ENCODE results near the gene JAZF1.
A peak's percentile ranks its signal among the peaks of the same experiment; 100 is the strongest.

The JAZF1 gene

DNA sequence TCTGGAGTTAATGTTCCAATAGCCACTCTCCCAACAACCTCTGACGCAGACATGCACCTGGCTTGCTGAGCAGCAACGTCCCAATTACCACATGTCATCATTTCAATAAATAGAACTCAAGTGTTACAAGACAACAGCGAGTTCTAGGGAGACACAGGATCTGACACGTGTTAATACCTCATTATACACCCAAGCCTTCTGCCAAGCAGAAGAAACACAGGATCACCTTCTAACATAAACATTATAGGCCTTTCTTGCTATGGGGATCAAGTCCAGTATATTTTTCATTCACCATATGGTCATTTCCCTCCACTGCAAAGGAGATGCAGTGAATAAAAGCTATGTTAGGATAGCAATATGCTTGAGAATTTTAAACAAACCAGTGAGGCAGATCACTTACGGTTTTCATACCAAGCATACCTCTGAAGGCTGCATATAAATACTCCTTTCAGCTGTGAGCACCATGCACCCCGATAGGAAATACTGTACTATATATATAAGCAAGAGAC is 74.2 kb downstream of the JAZF1 start:
- no peak for DNase-seq (ENCODE audit: low read depth)

DNA sequence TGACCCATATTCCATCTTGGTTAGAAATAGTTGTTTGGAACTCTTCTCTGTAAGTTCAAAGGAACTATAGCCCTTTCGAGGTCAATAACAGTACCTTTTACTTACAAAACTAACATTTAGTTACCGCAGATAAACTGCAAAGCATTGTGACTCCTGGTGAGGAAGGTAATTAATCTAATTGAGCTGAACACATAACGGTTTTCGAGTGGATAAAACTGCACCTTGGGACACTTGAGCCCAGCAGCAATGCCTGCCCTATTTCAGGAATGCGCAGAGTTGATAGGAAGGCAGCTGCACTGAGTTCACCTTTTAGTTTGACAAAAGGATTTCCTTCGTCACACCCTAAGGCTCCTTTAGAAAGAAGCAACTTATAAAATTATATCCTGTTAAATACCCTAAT is 75.4 kb downstream of the JAZF1 start:
- no peak for DNase-seq (ENCODE audit: low read depth)

DNA sequence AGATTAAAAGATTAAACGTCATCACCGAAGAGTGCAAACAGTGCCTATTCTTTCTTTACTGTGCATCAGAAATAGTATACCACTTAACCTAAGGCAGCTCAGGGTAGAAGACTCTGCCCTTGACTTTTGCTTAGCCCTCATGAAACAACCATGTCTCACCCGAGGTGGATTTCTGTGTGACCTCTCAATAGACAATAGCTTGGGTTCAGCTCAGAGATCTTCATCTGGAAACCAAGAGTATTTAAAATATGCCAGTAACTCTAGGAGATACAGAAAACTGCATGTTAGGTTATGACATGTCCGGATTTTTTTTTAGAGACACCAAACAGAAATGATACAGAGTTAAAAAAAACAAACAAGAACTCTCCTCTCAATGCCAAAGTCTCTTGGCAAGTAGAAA is 75.8 kb downstream of the JAZF1 start:
- no peak for DNase-seq (ENCODE audit: low read depth)

DNA sequence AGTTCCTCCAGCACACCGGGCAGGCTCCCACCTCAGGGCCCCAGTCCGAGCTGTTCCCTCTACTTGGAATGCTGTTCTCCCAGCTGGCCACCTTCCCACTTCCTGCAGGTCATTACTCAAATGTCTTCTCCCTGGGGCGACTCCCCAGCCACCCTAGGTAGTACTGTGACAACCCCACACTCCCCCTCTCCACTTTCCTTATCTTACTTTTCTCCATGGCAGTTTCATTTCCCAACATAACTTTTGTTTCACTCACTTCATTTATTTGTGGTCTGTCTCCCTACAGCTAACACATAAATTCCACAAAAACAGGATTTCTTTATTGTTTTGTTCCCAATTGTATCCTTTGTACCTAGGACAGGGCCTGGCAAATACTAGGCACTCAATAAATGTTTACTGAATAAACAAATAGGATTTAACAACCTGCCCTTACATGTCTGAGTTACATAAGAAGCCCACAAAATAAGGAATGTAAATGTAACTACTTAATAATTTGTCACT is 76.5 kb downstream of the JAZF1 start:
- no peak for DNase-seq (ENCODE audit: low read depth)

DNA sequence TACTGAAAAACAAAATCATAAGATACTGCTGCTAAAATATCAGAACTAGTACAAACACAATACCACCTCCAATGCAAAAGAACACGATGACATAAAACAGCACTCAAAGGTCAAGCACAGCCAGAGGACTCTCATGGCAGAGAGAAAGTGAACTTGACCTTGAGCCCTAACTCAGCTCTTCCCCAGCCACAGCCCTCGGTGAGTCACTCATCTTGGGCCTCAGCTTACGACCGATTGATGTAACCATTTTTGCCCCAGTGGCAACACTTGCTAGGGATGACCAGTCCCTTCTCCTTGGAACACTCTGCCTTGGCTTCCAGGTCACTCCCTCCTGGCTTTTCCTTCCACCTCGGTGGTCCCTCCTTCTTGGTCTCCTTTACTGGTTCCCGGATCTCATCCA is 77.8 kb downstream of the JAZF1 start:
- DNase-seq (ENCODE audit: low read depth): no peak

DNA sequence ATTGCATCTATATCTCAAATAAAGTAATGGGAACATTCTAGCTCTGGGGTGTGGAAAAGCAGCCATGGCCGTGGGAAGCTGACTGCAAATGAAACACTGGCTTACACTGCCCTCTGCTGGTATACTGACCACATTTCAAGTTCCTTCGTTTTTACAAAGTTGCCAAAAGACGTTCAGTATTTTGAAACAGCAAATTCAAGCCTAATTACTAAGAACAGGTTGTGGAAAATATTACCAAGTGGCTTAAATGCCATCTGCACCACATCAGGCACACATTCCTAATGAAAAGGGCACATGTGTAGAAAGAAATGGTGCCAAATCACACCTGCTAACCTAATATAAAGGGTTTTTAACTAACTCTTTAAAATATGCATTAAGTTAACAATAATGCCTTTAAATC is 83.9 kb downstream of the JAZF1 start:
- no peak for DNase-seq (ENCODE audit: low read depth)

DNA sequence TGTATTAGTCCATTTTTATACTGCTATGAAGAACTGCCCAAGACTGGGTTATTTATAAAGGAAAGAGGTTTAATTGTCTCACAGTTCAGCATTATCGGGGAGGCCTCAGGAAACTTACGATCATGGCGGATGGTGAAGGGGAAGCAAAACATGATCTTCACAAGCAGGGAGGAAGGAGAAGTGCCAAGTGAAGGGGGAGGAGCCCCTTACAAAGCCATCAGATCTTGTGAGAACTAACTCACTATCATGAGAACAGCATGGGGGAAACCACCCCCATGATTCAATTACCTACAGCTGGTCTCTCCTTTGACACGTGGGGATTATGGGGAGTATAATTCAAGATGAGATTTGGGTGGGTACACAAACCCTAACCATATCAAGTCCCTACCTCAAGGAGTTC is 85.4 kb downstream of the JAZF1 start:
- DNase-seq (ENCODE audit: low read depth): no peak

DNA sequence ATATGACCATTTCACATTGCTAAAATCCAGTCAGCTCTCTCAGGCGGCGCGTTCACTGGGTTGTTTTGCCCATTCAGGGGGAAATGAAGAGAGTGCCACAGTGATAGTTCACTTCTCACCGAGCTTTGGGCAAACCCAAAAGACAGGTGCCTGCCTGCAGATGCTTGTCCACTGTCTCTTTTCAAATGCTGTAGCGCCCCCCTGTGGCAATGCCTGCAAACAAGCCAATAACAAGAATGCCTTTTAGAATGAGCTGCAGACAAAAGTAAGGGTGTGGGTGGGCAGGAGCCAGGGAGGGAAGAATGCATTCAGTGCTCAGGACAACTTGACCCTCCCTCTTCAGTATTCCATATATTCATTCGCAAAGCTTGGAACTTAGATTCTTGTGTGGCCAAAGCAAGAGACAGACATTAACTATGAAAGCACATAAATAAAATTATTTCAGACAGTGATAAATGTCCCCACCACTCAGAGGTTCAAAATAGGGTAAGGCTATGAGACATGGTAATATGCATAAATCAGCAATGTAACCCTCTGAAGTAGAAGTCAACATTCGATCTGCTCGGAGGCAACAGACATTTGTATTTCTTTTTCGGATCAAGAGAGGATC is 86.9 kb downstream of the JAZF1 start:
- no peak for DNase-seq (ENCODE audit: low read depth)

DNA sequence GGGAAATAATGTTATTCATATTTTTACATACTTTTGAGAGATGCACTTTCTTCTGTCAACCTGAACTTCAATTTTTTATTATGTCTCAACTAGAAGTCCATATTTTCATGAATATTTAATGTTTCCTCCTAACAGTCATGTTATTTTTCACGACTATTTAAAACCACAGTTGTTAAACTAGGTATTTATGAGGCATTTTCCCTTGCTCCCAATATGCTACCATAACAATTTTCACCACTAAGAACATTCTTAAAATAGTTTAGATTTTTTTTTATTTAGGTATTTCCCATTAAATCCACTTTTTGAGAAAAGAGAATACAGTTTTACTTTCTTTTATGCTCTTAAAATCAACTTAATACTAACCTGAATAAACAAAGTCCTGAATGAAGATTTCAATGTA is 89.4 kb downstream of the JAZF1 start:
- DNase-seq (ENCODE audit: low read depth): no peak

DNA sequence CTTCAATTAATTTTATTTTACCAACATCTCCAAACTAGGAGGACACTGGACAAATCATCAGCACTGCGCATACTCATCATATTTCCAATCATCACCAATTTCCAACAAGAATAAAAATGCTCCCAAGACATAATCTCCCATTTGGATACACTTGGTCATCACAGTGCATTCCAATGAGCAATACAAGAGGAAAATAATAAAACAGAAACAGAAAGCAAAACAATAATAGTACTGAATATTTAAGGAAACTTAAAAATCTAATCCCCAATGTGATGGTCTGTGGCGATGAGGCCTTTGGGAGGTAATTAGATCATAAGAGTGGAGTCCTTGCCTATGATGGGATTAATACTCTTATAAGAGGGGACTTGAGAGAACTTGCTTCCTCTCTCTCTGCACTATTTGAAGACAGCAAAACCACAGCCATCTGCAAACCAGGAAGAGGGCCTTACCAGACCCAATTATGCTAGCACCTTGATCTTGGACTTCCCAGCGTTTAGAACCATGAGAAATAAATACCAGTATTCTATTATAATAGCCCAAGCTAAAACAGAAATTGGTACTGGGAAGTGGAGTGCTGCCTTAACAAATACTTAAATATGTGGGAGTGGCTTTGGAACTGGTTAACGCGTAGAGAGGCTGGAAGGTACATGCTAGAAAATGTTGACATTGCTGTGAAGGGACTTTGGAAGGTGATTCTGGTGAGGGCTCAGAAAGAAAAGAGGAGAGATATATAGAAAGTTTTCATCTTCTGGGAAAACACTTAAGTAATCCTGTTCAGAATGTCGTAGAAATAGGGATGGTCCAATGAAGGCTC is 91.5 kb downstream of the JAZF1 start:
- no peak for DNase-seq (ENCODE audit: low read depth)

DNA sequence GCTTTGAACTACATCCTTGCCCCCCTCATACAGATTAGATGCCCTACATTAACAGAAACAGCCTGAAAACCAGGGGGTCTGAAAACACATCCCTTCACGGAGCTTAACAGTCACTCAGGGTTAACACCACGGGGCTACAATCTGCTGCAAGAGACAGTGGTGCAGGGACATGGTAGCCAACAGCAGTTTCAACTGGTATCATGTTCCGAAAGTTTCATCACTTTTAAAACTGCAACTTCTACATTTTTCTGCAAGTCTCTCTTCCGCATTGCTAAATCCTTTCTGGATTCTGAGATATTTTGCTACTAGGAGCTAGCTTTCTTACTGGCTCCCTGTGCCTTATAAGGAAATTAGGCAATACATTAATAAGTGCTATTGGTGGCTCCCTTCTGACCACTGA is 92.6 kb downstream of the JAZF1 start:
- DNase-seq (ENCODE audit: low read depth): no peak

DNA sequence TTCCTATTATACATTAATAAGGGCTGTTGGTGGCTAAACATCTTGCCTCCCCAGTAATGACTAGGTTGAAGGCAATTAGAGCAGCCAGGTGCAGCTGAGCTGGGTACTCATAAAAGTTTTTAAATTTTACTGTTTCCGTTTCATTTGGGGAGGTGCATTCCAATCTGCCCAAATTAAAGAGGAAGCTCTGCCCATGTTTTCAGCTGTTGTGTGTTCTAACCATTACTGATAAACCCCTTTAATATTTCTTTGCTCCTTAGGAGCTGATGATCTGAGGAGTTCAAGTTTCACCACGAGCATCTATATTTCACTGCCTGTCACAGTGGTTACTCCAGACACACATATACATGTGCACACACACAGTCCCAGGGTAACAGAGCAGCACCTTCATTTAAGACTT is 94.4 kb downstream of the JAZF1 start:
- no peak for DNase-seq (ENCODE audit: low read depth)

DNA sequence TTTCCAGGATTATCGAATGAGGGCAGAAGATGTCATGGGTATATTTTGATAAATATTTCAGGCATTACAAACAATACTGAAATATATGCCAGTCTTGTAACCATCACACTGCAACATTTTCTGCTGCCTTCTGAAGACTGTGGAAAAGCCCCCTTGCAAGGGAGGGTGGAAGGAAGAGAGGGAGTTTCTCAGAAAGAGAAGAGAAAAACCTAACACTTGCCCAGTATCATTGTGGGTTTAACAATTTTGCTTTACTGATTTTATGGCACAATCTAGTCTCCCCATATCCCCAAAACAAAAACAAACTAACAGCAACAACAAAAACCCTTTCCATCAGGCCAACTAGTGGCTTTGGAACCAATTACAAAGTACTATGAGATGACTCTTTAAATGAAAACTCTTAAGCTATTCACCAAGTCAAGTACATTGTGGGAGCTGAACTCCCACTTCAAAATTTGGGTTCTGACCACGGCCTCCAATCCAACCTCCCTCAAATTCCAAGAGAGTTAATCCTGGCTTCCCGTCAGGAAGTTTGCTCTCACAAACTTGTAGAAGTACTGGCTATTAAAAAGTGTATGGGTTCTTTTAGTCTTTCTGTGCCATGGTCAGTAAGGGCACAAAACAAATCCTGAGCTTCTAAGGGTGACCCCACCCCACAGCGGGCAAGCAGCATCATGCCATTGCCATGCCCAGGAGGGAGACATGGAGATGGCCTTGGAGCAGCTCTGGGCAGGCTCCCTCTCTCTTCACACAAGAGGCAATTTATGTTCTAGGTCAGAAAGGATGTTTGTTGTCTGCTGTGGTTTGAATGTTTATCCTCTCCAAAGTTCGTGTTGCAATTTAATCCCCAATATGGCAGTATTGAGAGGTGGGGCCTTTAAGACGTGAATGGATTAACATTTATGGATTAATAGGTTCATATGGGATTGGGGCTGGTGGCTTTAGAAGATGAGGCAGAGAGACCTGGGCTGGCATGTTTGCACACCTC is 96.3 kb downstream of the JAZF1 start:
- DNase-seq (ENCODE audit: low read depth): no peak

DNA sequence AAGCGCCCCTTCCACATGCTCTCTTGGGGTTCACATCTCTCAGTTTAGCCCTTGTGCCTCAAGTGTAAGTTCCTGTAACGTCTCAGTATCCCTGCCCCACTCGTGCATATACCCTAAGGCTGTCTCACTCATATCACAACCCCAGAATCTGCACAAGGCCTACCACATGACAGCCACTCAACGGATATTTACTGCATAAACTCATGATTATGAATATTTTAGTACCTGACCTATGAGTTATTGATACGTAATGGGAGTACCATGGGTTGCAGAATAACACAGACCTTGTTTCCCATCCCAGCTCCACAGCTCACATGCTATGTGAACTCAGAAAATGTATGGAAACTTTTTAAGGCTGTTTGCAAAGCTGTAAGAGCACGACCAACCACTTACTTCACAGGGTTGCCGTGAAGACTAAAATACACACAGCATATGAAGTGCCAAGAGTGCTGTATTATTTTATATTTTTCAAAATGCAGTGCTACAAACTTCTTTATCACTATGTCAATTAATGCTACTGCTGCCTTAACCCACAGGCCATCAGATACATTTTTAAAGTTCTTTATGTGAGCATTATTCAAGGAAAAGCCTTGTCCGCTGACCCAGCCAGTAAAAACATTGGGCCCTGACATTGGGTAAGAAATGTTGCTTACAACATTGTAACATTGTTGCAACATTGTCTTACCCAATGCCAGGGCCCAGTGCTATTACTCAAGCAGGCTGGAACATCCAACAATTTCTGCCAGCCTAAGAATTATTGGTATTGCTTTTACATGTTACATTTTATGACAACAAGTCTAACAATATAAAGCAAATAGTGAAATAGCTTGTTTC is 97.2 kb downstream of the JAZF1 start:
- DNase-seq (ENCODE audit: low read depth): no peak

DNA sequence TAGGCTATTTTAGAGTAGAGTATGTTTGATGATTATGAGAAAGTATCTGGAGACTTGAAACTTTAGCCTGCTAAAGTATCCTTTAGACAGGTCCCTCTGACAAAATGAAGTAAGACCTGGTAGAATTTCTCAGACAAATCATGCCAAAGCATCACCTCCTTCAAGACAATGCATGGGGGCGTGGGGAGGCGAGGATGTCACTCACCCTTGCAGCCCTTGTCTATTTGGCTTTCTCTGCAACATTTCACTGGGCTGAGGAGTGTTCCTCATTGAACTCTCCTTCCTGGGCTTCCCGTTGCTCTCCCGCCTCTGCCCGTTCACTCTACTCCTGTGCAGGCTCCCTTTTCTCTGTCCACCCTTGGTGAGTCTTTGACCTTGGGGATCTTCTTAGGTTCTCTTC is 98.5 kb downstream of the JAZF1 start:
- DNase-seq (ENCODE audit: low read depth): no peak

DNA sequence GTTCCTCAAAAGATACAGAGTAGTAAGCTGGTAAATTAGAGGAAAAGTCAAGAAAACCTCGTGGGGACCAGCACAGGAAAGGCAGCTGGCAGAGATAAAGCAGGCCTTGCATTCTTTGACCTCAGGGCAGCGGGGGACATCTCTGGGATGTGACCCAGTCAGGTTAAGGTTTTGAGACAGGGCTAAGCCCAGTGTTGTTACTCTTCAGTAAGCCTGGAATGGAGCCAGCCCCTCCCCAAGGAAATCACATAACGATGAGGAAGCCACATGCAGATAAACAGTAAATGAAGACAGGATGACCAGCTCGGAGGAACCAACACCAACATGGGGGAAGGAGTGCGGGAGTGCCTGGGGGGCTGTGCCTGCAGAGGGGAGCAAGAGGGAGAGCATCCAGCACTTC is 99.6 kb downstream of the JAZF1 start:
- DNase-seq (ENCODE audit: low read depth): no peak

DNA sequence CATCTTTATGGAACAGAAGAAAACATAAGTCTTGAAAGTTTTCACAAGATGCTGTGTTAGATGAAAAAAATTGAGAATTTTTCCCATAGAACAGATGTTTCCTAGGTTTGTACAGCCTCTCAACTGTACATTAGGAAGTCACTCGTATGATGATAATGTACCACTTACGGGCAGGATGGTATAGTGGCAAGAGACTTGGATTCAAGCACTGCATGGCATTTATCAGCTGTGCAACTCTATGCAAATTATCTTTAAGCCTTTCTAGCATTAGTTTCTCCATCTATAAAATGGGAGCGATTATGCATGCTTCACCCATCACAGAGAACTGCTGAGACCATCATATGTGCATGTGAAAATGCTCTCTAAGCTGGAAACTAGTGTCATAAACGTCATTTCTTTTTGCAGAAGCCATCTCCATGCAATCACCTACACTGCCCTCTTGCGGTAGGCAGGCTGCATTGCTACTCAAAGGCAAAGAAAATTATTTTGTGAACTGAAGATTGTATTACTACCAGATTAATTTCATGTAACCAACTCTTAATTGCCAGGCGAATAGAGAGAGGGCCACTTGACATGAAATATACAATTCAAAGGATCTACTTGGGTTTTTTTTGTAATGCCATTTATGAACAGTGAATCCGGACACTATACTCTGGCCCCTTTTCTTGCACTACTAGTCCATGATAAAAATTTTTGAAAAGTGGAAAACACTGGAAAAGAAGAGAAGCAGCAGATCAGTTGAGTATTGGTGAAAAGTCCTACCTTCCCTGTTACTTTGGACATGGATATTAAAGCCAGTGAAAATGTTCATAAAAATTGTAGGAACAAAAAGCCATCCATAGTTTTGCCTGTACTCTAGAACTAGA is 102.3 kb downstream of the JAZF1 start:
- DNase-seq (ENCODE audit: low read depth): peak; percentile 14

DNA sequence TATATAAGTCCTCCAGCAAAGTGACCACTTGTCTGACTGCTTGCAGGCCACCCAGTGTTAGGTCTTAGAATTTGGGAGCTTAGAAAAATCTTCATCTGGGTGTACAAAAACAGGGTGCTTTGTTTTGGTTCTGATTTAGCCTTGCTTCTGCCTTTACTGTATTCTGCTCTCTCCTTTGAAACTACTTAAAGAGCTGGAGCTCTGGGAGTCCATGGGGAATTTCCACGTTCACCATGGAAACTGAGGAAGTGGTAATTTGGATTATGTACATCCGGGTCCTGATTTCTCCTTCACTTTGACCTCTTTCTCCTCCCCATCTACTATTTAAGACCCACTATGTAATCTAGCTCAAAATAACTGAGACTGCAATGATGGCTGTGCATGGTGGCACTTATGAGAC is 103.0 kb downstream of the JAZF1 start:
- DNase-seq (ENCODE audit: low read depth): no peak

DNA sequence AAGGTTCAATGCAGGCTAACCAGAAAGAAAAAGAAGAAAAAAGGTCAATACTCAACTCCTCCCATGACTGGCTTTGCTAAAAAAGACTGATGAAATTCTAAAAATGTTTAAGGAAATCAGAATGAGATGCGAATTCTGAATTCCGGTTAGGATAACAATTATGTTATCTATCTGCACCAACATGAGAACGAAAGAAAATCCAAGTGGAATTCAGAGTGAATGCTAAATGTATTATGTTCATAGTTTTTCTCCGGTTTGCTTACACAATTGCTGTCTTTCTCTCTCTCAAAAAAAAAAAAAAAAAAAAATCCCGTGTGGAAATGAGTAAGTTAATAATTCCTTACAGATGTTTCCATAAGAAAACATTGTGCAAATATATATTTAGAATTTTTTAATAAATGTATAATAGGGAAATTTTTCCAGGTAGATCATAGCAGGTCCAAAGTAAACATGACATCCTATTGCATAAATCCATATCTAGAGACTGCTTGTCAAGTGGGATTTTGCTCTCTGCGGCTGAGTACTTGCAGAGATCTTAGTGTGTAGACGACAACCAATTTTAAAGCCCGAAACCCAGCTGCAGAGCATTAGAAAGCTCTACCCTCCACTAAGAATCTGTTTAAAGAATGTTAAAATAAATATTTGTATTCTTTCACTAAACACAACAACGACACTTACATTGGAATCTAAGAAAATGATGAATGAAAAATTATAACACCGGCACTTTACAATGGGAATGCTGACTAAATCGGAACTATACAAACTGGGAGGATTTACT is 104.0 kb downstream of the JAZF1 start:
- no peak for DNase-seq (ENCODE audit: low read depth)
